HG03159 (cell line): ENCODE data around the gene ZNF660.

Experiments
- ATAC-seq: cut with Tn5 transposase; IDR thresholded peaks from one replicate; pipeline ENCODE4 v1.9.1; 2021; ENCODE audit warnings: mild to moderate bottlenecking, moderate library complexity; ENCODE audit not compliant: unreplicated experiment

The ZNF660 gene

DNA sequence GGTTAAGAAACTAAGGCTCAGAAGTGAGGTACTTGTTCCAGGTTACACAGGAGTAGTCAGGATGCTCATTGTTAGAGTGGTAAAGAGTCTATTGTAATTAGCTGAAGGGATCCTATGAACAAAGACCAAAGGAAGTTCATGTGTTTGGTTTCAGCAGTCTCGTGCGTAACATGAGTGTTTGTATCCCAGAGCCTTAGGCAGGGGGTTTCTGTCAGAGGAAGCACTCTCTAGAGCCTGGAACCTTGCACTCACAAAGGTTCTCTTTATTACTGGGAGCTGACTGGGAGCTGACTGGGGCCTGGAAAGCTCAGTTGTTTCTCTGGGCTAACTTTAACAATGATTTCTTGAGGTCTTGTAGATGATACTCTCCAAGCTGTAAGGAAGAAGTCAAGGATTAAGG is 44.0 kb downstream of the ZNF660 start:
- ATAC-seq, result no peak

DNA sequence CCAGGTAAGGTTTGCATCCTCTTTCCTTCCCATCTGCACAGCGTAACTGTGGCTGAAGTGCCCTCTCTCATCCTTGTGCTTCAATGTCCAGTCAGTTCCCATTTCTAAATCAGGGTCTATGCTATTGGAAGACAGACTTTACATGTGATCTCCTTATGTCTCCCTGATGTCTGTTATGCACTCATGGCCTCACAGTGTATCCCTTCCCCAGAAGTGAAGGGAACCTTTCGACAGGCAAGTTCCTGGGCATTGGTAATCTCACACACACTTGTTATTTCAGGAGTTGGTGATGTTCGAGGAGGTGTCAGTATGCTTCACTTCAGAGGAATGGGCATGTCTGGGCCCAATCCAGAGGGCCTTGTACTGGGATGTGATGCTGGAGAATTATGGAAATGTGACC is 47.4 kb downstream of the ZNF660 start:
- no peak for ATAC-seq

DNA sequence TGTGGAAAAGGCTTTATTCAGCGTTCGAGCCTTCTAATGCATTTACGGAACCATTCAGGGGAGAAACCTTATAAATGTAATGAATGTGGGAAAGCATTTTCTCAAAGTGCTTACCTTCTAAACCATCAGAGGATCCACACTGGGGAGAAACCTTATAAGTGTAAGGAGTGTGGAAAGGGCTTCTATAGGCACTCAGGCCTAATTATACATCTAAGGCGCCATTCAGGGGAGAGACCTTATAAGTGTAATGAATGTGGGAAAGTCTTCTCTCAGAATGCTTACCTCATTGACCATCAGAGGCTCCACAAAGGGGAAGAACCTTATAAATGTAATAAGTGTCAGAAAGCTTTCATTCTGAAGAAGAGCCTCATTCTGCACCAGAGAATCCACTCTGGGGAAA is 57.6 kb downstream of the ZNF660 start:
- ATAC-seq, result no peak

DNA sequence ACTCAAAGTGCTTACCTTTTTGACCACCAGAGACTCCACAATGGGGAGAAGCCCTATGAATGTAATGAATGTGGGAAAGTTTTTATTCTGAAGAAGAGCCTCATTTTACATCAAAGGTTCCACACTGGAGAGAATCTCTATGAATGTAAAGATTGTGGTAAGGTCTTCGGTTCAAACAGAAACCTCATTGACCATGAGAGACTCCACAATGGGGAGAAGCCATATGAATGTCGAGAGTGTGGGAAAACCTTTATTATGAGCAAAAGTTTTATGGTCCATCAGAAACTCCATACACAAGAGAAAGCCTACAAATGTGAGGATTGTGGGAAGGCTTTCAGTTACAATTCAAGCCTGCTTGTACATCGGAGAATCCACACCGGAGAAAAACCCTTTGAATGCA is 58.3 kb downstream of the ZNF660 start:
- ATAC-seq, result no peak

DNA sequence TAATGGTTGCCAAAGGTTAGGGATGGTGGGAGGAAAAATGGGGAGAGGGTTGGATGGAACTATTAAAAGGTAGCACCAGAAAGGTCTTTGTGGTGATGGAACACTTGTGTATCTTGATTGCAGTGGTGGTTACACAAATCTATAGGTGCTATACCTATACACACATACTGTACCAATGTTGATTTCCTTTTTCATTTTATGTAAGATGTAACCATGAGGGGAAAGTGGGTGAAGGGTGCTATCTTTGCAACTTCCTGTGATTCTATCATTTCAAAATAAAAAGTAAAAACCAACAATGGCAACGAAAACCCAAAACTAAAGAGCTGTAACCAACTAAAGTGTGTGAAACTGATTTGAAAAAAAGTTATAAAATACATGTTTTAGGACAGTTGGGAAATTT is 63.0 kb downstream of the ZNF660 start:
- ATAC-seq, result no peak

DNA sequence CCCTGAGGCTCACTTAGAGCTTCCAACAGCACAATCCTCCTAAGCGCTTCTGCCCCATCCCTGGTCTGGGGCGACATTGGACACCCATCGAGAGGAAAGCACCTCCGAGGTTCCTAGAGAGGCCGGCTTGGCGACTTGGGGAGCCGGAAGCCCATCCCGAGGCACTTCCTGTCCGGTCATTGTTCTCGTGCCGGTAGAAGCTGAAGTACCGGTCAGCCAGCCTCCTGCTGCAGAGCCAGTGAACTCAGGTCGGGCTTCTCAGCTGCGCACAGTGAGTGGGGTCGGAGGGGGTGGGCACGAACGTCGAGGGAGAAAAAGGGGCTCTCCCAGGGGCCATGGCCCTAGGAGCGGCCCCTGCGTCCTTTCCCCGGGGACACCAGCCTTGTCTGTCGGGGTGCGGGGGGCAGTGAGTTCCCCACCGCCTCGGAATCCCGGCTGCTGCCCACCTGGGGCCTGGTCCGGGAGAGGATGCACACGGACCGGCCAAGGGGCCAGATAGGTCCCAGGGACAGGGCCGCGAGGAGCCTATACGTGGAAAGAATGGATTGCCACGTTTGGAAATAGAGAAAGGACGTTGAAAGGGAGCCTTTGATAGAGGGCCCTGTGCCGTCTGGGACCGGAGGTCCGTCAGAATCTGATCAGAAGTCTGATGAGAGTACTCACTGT is 63.9 kb downstream of the ZNF660 start, which contains the start of gene ZNF35:
Gene ZNF35 (plus strand): TSS at position 169 of the 666 bp plus-strand sequence. CDS start 2,336 bp downstream, outside the sequence.
- ATAC-seq, result peak; percentile 96
